Muscle of arm (tissue), 12 donors: Measurements from ENCODE around the gene DAPL1. TPM values are rescaled to one million over a fixed set of nuclear protein-coding genes. Genes with fewer than 3 reads are reported as not detected.

Experiments
- polyA plus RNA-seq, 12 donors: library from polyadenylated mRNA; unstranded; fragments of 120-200 nt; gene quantifications; one replicate each; pipeline ENCODE4 v1.2.1, GENCODE V29; 2013; ENCODE audit not compliant: insufficient read length in 12 of 12

DAPL1 gene
- polyA plus RNA-seq, 12 donors, result 0.23 to 22.6 (median 3.2) TPM; not detected in 6

Other genes with a start within 250 kb of the DAPL1 start
- 10 to 100 TPM in 11 of 12 donors, not detected in 1; 17.3 to 35.8 (median 25.8) TPM for gene TANC1, start 173.3 kb downstream of the DAPL1 start, polyA plus RNA-seq